ENCODE results near the gene S100A2. TPM values are rescaled to one million over a fixed set of nuclear protein-coding genes. Genes with fewer than 3 reads are reported as not detected.
"Not testable (repeated sequence)": the region's sequence is repeated elsewhere in the genome, so short reads cannot be mapped to it uniquely, and the experiment has no call there.

The S100A2 gene
- total RNA-seq, 1 experiment from 2014 or later = 0.24 TPM

- in situ Hi-C loops (cut with HindIII; ENCODE audit: low pct_unique_long_range_greater_than_20kb, low sequenced_read_pairs) = no loop called here
- no peak for DNase-seq (ENCODE audit: low read depth, low spot score)
These were observed 6.1 kb upstream of the S100A2 start for GRCh38 chr1:153571706-153572105.

- DNase-seq (ENCODE audit: low read depth, low spot score) = no peak
- in situ Hi-C loops (cut with HindIII; ENCODE audit: low pct_unique_long_range_greater_than_20kb, low sequenced_read_pairs) = no loop called here
These were observed 5.2 kb upstream of the S100A2 start for GRCh38 chr1:153570874-153571273.

GRCh38 chr1:153569465-153569864 is 3.8 kb upstream of the S100A2 start:
- no peak for DNase-seq (ENCODE audit: low read depth, low spot score)
- in situ Hi-C loops (cut with HindIII; ENCODE audit: low pct_unique_long_range_greater_than_20kb, low sequenced_read_pairs) = no loop called here

GRCh38 chr1:153568367-153569099 is 2.9 kb upstream of the S100A2 start:
- in situ Hi-C loops (cut with HindIII; ENCODE audit: low pct_unique_long_range_greater_than_20kb, low sequenced_read_pairs) = no loop called here

GRCh38 chr1:153567621-153568366 is 2.1 kb upstream of the S100A2 start:
- in situ Hi-C loops (cut with HindIII; ENCODE audit: low pct_unique_long_range_greater_than_20kb, low sequenced_read_pairs) = no loop called here
- peak; percentile 77 for DNase-seq (ENCODE audit: low read depth, low spot score)

More at GRCh38 chr1:153568367-153569099, 2.9 kb upstream of the S100A2 start:
- peak; percentile 91 for DNase-seq (ENCODE audit: low read depth, low spot score)

- in situ Hi-C loops (cut with HindIII; ENCODE audit: low pct_unique_long_range_greater_than_20kb, low sequenced_read_pairs) = no loop called here
- peak; percentile 97 for DNase-seq (ENCODE audit: low read depth, low spot score)
These were observed 1.0 kb upstream of the S100A2 start for GRCh38 chr1:153566414-153567371.

GRCh38 chr1:153563991-153564390 is 1.7 kb downstream of the S100A2 start:
- in situ Hi-C loops (cut with HindIII; ENCODE audit: low pct_unique_long_range_greater_than_20kb, low sequenced_read_pairs) = no loop called here
- no peak for DNase-seq (ENCODE audit: low read depth, low spot score)

- no peak for DNase-seq (ENCODE audit: low read depth, low spot score)
- in situ Hi-C loops (cut with HindIII; ENCODE audit: low pct_unique_long_range_greater_than_20kb, low sequenced_read_pairs) = no loop called here
These were observed 2.2 kb downstream of the S100A2 start for GRCh38 chr1:153563483-153563901.

GRCh38 chr1:153562021-153562420 is 3.6 kb downstream of the S100A2 start:
- DNase-seq (ENCODE audit: low read depth, low spot score); in situ Hi-C loops (cut with HindIII; ENCODE audit: low pct_unique_long_range_greater_than_20kb, low sequenced_read_pairs): not testable (repeated sequence)

- in situ Hi-C loops (cut with HindIII; ENCODE audit: low pct_unique_long_range_greater_than_20kb, low sequenced_read_pairs) = no loop called here
- DNase-seq (ENCODE audit: low read depth, low spot score) = no peak
These were observed 4.1 kb downstream of the S100A2 start for GRCh38 chr1:153561466-153561985.

- no peak for DNase-seq (ENCODE audit: low read depth, low spot score)
- in situ Hi-C loops (cut with HindIII; ENCODE audit: low pct_unique_long_range_greater_than_20kb, low sequenced_read_pairs) = no loop called here
These were observed 4.7 kb downstream of the S100A2 start for GRCh38 chr1:153560771-153561465.

- no peak for DNase-seq (ENCODE audit: low read depth, low spot score)
- in situ Hi-C loops (cut with HindIII; ENCODE audit: low pct_unique_long_range_greater_than_20kb, low sequenced_read_pairs) = no loop called here
These were observed 5.4 kb downstream of the S100A2 start for GRCh38 chr1:153560241-153560640.

GRCh38 chr1:153557877-153558276 is 7.8 kb downstream of the S100A2 start:
- in situ Hi-C loops (cut with HindIII; ENCODE audit: low pct_unique_long_range_greater_than_20kb, low sequenced_read_pairs) = no loop called here
- no peak for DNase-seq (ENCODE audit: low read depth, low spot score)

- in situ Hi-C loops (cut with HindIII; ENCODE audit: low pct_unique_long_range_greater_than_20kb, low sequenced_read_pairs) = no loop called here
- DNase-seq (ENCODE audit: low read depth, low spot score) = no peak
These were observed 9.3 kb downstream of the S100A2 start for GRCh38 chr1:153556348-153556747.

- DNase-seq (ENCODE audit: low read depth, low spot score) = no peak
- in situ Hi-C loops (cut with HindIII; ENCODE audit: low pct_unique_long_range_greater_than_20kb, low sequenced_read_pairs) = no loop called here
These were observed 11.7 kb downstream of the S100A2 start for GRCh38 chr1:153553830-153554541.

GRCh38 chr1:153553096-153553495 is 12.5 kb downstream of the S100A2 start:
- no peak for DNase-seq (ENCODE audit: low read depth, low spot score)
- in situ Hi-C loops (cut with HindIII; ENCODE audit: low pct_unique_long_range_greater_than_20kb, low sequenced_read_pairs) = no loop called here

GRCh38 chr1:153552335-153552734 is 13.3 kb downstream of the S100A2 start:
- DNase-seq (ENCODE audit: low read depth, low spot score) = peak; percentile 28
- in situ Hi-C loops (cut with HindIII; ENCODE audit: low pct_unique_long_range_greater_than_20kb, low sequenced_read_pairs) = no loop called here

All from SK-MEL-5 (cell line).